ENCODE results near the gene TRIM56.
A peak's percentile ranks its signal among the peaks of the same experiment; 100 is the strongest.
"Not testable (repeated sequence)": the region's sequence is repeated elsewhere in the genome, so short reads cannot be mapped to it uniquely, and the experiment has no call there.

Gene TRIM56

GRCh38 chr7:101094376-101094775 is 9.1 kb downstream of the TRIM56 start:
- no peaks in the 10 kb centered on the region for H3K27me3 ChIP-seq (ENCODE audit: control insufficient read depth, insufficient read depth, low read length)
- H3K4me3 ChIP-seq (ENCODE audit: low read length) = no peak overlapping the region
- H3K4me1 ChIP-seq (ENCODE audit: control insufficient read depth, insufficient read depth, low read length) = no peaks in the 10 kb centered on the region
- no peak overlapping the region for H3K27ac ChIP-seq (ENCODE audit: low read depth, low read length)
- peaks cover 2% of the 10 kb centered on the region for H3K36me3 ChIP-seq (ENCODE audit: control insufficient read depth, insufficient read depth, low read length)
- no peak overlapping the region for H3K9ac ChIP-seq (ENCODE audit: low read length)

- Histone ChIP-seq H3K9ac (ENCODE audit: low read length) (no peak overlapping the region), H3K36me3 (ENCODE audit: control insufficient read depth, insufficient read depth, low read length) (peaks cover 2% of the 10 kb centered on the region), H3K4me3 (ENCODE audit: low read length) (no peak overlapping the region), H3K27ac (ENCODE audit: low read depth, low read length) (no peak overlapping the region), H3K4me1 (ENCODE audit: control insufficient read depth, insufficient read depth, low read length) (peaks cover 2% of the 10 kb centered on the region), H3K27me3 (ENCODE audit: control insufficient read depth, insufficient read depth, low read length) (no peaks in the 10 kb centered on the region)
Observed at GRCh38 chr7:101094791-101095375, 9.6 kb downstream of the TRIM56 start.

GRCh38 chr7:101096331-101096956 is 11.2 kb downstream of the TRIM56 start:
- no peak overlapping the region for H3K9ac ChIP-seq (ENCODE audit: low read length)
- no peaks in the 10 kb centered on the region for H3K27me3 ChIP-seq (ENCODE audit: control insufficient read depth, insufficient read depth, low read length)
- H3K36me3 ChIP-seq (ENCODE audit: control insufficient read depth, insufficient read depth, low read length) = no peaks in the 10 kb centered on the region
- H3K27ac ChIP-seq (ENCODE audit: low read depth, low read length) = no peak overlapping the region
- H3K4me1 ChIP-seq (ENCODE audit: control insufficient read depth, insufficient read depth, low read length) = peaks cover 8% of the 10 kb centered on the region
- no peak overlapping the region for H3K4me3 ChIP-seq (ENCODE audit: low read length)

- H3K36me3 ChIP-seq (ENCODE audit: control insufficient read depth, insufficient read depth, low read length) = no peaks in the 10 kb centered on the region
- H3K27ac ChIP-seq (ENCODE audit: low read depth, low read length) = no peak overlapping the region
- no peak overlapping the region for H3K9ac ChIP-seq (ENCODE audit: low read length)
- H3K4me1 ChIP-seq (ENCODE audit: control insufficient read depth, insufficient read depth, low read length) = peaks cover 8% of the 10 kb centered on the region
- no peak overlapping the region for H3K4me3 ChIP-seq (ENCODE audit: low read length)
- H3K27me3 ChIP-seq (ENCODE audit: control insufficient read depth, insufficient read depth, low read length) = no peaks in the 10 kb centered on the region
Observed at GRCh38 chr7:101096957-101097347, 11.7 kb downstream of the TRIM56 start.

- H3K4me3 ChIP-seq (ENCODE audit: low read length) = no peak overlapping the region
- peaks cover 8% of the 10 kb centered on the region for H3K4me1 ChIP-seq (ENCODE audit: control insufficient read depth, insufficient read depth, low read length)
- no peaks in the 10 kb centered on the region for H3K27me3 ChIP-seq (ENCODE audit: control insufficient read depth, insufficient read depth, low read length)
- no peak overlapping the region for H3K27ac ChIP-seq (ENCODE audit: low read depth, low read length)
- H3K36me3 ChIP-seq (ENCODE audit: control insufficient read depth, insufficient read depth, low read length) = no peaks in the 10 kb centered on the region
- no peak overlapping the region for H3K9ac ChIP-seq (ENCODE audit: low read length)
Observed at GRCh38 chr7:101097561-101097960, 12.3 kb downstream of the TRIM56 start.

GRCh38 chr7:101099969-101100781 is 14.9 kb downstream of the TRIM56 start:
- no peak overlapping the region for H3K4me3 ChIP-seq (ENCODE audit: low read length)
- H3K9ac ChIP-seq (ENCODE audit: low read length) = no peak overlapping the region

GRCh38 chr7:101100858-101101847 is 15.9 kb downstream of the TRIM56 start:
- H3K27me3 ChIP-seq (ENCODE audit: control insufficient read depth, insufficient read depth, low read length) = no peaks in the 10 kb centered on the region
- H3K4me1 ChIP-seq (ENCODE audit: control insufficient read depth, insufficient read depth, low read length) = peaks cover 8% of the 10 kb centered on the region
- H3K9ac ChIP-seq (ENCODE audit: low read length) = no peak overlapping the region
- H3K36me3 ChIP-seq (ENCODE audit: control insufficient read depth, insufficient read depth, low read length) = no peaks in the 10 kb centered on the region
- H3K27ac ChIP-seq (ENCODE audit: low read depth, low read length) = peak overlapping the region; percentile 28
- no peak overlapping the region for H3K4me3 ChIP-seq (ENCODE audit: low read length)

More at GRCh38 chr7:101099969-101100781, 14.9 kb downstream of the TRIM56 start:
- Histone ChIP-seq H3K27me3 (ENCODE audit: control insufficient read depth, insufficient read depth, low read length) (no peaks in the 10 kb centered on the region), H3K36me3 (ENCODE audit: control insufficient read depth, insufficient read depth, low read length) (no peaks in the 10 kb centered on the region), H3K27ac (ENCODE audit: low read depth, low read length) (peak overlapping the region; percentile 28), H3K4me1 (ENCODE audit: control insufficient read depth, insufficient read depth, low read length) (peaks cover 8% of the 10 kb centered on the region)

GRCh38 chr7:101102026-101102425 is 16.7 kb downstream of the TRIM56 start:
- H3K9ac ChIP-seq (ENCODE audit: low read length) = no peak overlapping the region
- H3K4me1 ChIP-seq (ENCODE audit: control insufficient read depth, insufficient read depth, low read length) = peaks cover 8% of the 10 kb centered on the region
- H3K36me3 ChIP-seq (ENCODE audit: control insufficient read depth, insufficient read depth, low read length) = no peaks in the 10 kb centered on the region
- no peaks in the 10 kb centered on the region for H3K27me3 ChIP-seq (ENCODE audit: control insufficient read depth, insufficient read depth, low read length)
- H3K27ac ChIP-seq (ENCODE audit: low read depth, low read length) = no peak overlapping the region
- H3K4me3 ChIP-seq (ENCODE audit: low read length) = no peak overlapping the region

GRCh38 chr7:101103701-101104100 is 18.4 kb downstream of the TRIM56 start:
- not testable (repeated sequence) for H3K27me3 ChIP-seq (ENCODE audit: control insufficient read depth, insufficient read depth, low read length); H3K4me3 ChIP-seq (ENCODE audit: low read length); H3K9ac ChIP-seq (ENCODE audit: low read length); H3K27ac ChIP-seq (ENCODE audit: low read depth, low read length); H3K36me3 ChIP-seq (ENCODE audit: control insufficient read depth, insufficient read depth, low read length); H3K4me1 ChIP-seq (ENCODE audit: control insufficient read depth, insufficient read depth, low read length)

GRCh38 chr7:101104193-101104713 is 19.0 kb downstream of the TRIM56 start:
- Histone ChIP-seq H3K27ac (ENCODE audit: low read depth, low read length) (no peak overlapping the region), H3K4me3 (ENCODE audit: low read length) (no peak overlapping the region), H3K36me3 (ENCODE audit: control insufficient read depth, insufficient read depth, low read length) (no peaks in the 10 kb centered on the region), H3K9ac (ENCODE audit: low read length) (no peak overlapping the region), H3K4me1 (ENCODE audit: control insufficient read depth, insufficient read depth, low read length) (peaks cover 8% of the 10 kb centered on the region), H3K27me3 (ENCODE audit: control insufficient read depth, insufficient read depth, low read length) (no peaks in the 10 kb centered on the region)

- no peak overlapping the region for H3K9ac ChIP-seq (ENCODE audit: low read length)
- no peak overlapping the region for H3K27ac ChIP-seq (ENCODE audit: low read depth, low read length)
- no peak overlapping the region for H3K4me3 ChIP-seq (ENCODE audit: low read length)
- no peaks in the 10 kb centered on the region for H3K36me3 ChIP-seq (ENCODE audit: control insufficient read depth, insufficient read depth, low read length)
- no peaks in the 10 kb centered on the region for H3K27me3 ChIP-seq (ENCODE audit: control insufficient read depth, insufficient read depth, low read length)
- peaks cover 6% of the 10 kb centered on the region for H3K4me1 ChIP-seq (ENCODE audit: control insufficient read depth, insufficient read depth, low read length)
Observed at GRCh38 chr7:101104799-101105198, 19.5 kb downstream of the TRIM56 start.

- not testable (repeated sequence) for H3K27me3 ChIP-seq (ENCODE audit: control insufficient read depth, insufficient read depth, low read length); H3K36me3 ChIP-seq (ENCODE audit: control insufficient read depth, insufficient read depth, low read length); H3K4me3 ChIP-seq (ENCODE audit: low read length); H3K27ac ChIP-seq (ENCODE audit: low read depth, low read length); H3K4me1 ChIP-seq (ENCODE audit: control insufficient read depth, insufficient read depth, low read length); H3K9ac ChIP-seq (ENCODE audit: low read length)
Observed at GRCh38 chr7:101105248-101105647, 20.0 kb downstream of the TRIM56 start.
